NT2/D1 (cell line): ENCODE results near the gene CPLX1.

Source experiments
- SUZ12 ChIP-seq: IDR thresholded peaks from 2 replicates; pipeline ENCODE4 v1.6.1; 2011; ENCODE audit not compliant: insufficient read length, insufficient read depth; ENCODE audit errors: extremely low read depth
- YY1 ChIP-seq: IDR thresholded peaks from 2 replicates; pipeline ENCODE4 v1.6.1; 2011; ENCODE audit not compliant: insufficient read length, insufficient read depth
- ZNF274 ChIP-seq: IDR thresholded peaks from 2 replicates; pipeline ENCODE4 v1.6.1; 2011; ENCODE audit warnings: mild to moderate bottlenecking, low read depth, low read length

DNA sequence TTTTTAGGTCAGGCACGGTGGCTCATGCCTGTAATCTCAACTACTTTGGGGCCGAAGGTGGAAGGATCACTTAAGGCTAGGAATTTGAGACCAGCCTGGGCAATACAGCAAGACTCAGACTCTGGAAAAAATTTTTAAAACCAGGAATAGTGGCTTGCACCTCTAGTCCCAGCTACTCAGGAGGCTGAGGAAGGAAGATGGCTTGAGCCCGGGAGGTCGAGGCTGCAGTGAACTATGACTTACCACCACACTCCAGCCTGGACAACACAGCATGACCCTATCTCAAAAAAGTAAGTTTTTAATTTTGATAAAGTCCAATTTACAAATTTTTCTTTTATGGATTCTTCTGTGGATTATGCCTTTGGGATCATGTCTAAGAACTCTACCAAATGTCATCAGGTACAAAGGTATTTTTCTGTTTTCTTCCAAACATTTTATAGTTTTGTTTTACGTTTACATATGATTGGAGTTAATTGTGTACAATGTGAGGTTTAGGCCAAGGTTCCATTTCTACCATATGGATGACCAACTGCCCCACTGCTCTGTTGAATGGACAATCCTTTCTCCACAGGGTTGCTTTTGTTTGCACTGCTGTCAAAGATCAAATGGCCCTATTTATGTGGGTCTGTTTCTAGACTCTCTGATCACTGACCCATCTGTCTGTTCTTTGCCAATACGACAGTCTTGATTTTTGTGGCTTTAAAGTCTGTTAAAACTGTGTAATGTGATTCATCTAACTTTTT lies 48.2 kb downstream of the CPLX1 start:
- TF ChIP-seq ZNF274, result no peak
- no peak for TF ChIP-seq YY1
- no peak for TF ChIP-seq SUZ12
